ENCODE measurements around the gene SPIRE2.

Gene SPIRE2

GRCh38 chr16:89915303-89916232 lies 87.3 kb downstream of the SPIRE2 start:
- FAIRE-seq = no peak

DNA sequence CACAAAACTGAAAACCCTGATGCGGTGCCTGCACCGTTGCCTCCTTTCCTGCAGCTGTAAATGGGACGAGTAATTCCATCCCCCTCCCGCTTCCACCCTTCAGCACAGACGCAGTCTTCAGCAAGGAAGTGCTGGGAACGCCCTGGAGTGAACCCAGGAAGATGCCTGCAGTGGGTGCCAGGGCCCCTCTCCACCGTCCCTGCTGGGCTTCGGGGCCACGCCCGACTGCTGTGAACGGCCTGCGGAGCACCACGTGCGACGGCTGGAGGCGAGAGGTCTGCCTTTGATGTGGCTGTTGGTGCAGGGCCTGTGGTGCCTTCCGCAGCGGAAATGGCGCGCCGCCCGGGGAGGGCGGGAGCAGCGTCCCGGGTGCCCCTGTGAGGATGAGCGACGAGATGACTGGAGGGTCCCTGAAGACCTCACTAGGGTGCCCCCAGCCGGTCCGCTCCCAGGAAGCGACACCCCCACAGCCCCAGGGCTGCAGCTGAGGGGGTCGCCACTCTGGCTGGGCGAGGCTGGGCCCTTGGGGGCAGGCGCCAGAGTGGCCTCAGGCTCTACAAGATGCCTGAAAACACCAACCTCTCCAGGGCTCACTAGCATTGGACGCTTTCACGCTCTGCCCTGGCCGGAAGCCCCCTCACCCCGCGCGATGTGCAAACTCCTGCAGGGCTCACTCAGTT lies 89.6 kb downstream of the SPIRE2 start:
- FAIRE-seq = no peak

- no peak for FAIRE-seq
Measured at GRCh38 chr16:89918453-89919347, 90.4 kb downstream of the SPIRE2 start, which contains the start of gene MC1R. Gene MC1R, plus strand, starts transcription at chr16:89918862. Its CDS starts 397 bp downstream, at chr16:89919259.

DNA sequence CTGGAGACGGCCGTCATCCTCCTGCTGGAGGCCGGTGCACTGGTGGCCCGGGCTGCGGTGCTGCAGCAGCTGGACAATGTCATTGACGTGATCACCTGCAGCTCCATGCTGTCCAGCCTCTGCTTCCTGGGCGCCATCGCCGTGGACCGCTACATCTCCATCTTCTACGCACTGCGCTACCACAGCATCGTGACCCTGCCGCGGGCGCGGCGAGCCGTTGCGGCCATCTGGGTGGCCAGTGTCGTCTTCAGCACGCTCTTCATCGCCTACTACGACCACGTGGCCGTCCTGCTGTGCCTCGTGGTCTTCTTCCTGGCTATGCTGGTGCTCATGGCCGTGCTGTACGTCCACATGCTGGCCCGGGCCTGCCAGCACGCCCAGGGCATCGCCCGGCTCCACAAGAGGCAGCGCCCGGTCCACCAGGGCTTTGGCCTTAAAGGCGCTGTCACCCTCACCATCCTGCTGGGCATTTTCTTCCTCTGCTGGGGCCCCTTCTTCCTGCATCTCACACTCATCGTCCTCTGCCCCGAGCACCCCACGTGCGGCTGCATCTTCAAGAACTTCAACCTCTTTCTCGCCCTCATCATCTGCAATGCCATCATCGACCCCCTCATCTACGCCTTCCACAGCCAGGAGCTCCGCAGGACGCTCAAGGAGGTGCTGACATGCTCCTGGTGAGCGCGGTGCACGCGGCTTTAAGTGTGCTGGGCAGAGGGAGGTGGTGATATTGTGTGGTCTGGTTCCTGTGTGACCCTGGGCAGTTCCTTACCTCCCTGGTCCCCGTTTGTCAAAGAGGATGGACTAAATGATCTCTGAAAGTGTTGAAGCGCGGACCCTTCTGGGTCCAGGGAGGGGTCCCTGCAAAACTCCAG lies 91.5 kb downstream of the SPIRE2 start:
- FAIRE-seq = no peak

DNA sequence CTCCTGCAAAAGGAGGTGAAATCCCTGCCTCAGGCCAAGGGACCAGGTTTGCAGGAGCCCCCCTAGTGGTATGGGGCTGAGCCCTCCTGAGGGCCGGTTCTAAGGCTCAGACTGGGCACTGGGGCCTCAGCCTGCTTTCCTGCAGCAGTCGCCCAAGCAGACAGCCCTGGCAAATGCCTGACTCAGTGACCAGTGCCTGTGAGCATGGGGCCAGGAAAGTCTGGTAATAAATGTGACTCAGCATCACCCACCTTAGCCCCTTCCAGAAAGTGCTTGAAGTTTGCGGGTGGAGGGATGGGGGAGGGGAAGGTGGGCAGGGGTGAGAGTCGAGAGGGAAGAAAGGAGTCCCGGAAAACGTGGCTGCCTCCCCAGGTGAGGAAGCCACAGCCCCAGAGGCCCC lies 92.4 kb downstream of the SPIRE2 start:
- no peak for FAIRE-seq
